Mucosa of rectum (tissue), 2 donors: ENCODE data around the gene FLII.
"Not testable (repeated sequence)": the region's sequence is repeated elsewhere in the genome, so short reads cannot be mapped to it uniquely, and the experiment has no call there.

ENCODE experiments used
- H3K27ac ChIP-seq, 2 donors: one replicate each; pipeline ENCODE4 v1.7.0; 2013; ENCODE audit warnings: inconsistent platforms in 2 of 2, low read depth in 2 of 2, low read length in 2 of 2
- H3K27me3 ChIP-seq, 2 donors: one replicate each; pipeline ENCODE4 v1.7.0; 2013; ENCODE audit warnings: low read length in 2 of 2; ENCODE audit not compliant: control insufficient read depth in 2 of 2, insufficient read depth in 2 of 2
- H3K36me3 ChIP-seq, 2 donors: one replicate each; pipeline ENCODE4 v1.7.0; 2013; ENCODE audit warnings: low read length in 2 of 2; ENCODE audit not compliant: control insufficient read depth in 2 of 2, insufficient read depth in 2 of 2
- H3K4me1 ChIP-seq, 2 donors: one replicate each; pipeline ENCODE4 v1.7.0; 2013; ENCODE audit warnings: low read length in 2 of 2, mild to moderate bottlenecking in 1 of 2; ENCODE audit not compliant: control insufficient read depth in 2 of 2, insufficient read depth in 2 of 2
- H3K4me3 ChIP-seq, 2 donors: one replicate each; pipeline ENCODE4 v1.7.0; 2013; ENCODE audit warnings: low read length in 2 of 2
- H3K9ac ChIP-seq, 2 donors: one replicate each; pipeline ENCODE4 v1.7.0; 2013; ENCODE audit warnings: low read length in 2 of 2, low read depth in 1 of 2, mild to moderate bottlenecking in 1 of 2
- H3K9me3 ChIP-seq, 2 donors: one replicate each; pipeline ENCODE4 v1.7.0; 2013; ENCODE audit warnings: low read length in 2 of 2; ENCODE audit not compliant: control insufficient read depth in 2 of 2
- donor health status: healthy.
- donor health status: Normal muscosa, but diverticular disease.

The FLII gene

GRCh38 chr17:18224053-18224386, 34.5 kb downstream of the FLII start:
- H3K27ac ChIP-seq: no peak overlapping the region
- H3K9me3 ChIP-seq: no peaks in the 10 kb centered on the region
- no peaks in the 10 kb centered on the region for H3K27me3 ChIP-seq
- H3K4me3 ChIP-seq: no peak overlapping the region
- H3K36me3 ChIP-seq: no peaks in the 10 kb centered on the region
- peaks cover 4 to 8% of the 10 kb centered on the region in 2 donors for H3K4me1 ChIP-seq
- H3K9ac ChIP-seq: no peak overlapping the region

GRCh38 chr17:18218756-18219415, 39.7 kb downstream of the FLII start:
- Histone ChIP-seq H3K4me1 (peaks cover 2 to 4% of the 10 kb centered on the region in 2 donors), H3K4me3 (no peak overlapping the region), H3K36me3 (no peaks in the 10 kb centered on the region), H3K27ac (no peak overlapping the region), H3K9ac (no peak overlapping the region), H3K9me3 (no peaks in the 10 kb centered on the region), H3K27me3 (no peaks in the 10 kb centered on the region)

- Histone ChIP-seq H3K36me3 (peaks cover 0 to 2% of the 10 kb centered on the region in 2 donors), H3K4me1 (peaks cover 2 to 4% of the 10 kb centered on the region in 2 donors), H3K9me3 (no peaks in the 10 kb centered on the region), H3K9ac (no peak overlapping the region), H3K27ac (no peak overlapping the region), H3K27me3 (no peaks in the 10 kb centered on the region), H3K4me3 (no peak overlapping the region)
Observed at GRCh38 chr17:18217412-18218015, 41.0 kb downstream of the FLII start.

GRCh38 chr17:18216906-18217305, 41.6 kb downstream of the FLII start:
- H3K4me1 ChIP-seq, H3K9ac ChIP-seq, H3K27me3 ChIP-seq, H3K36me3 ChIP-seq, H3K4me3 ChIP-seq, H3K27ac ChIP-seq, H3K9me3 ChIP-seq: not testable (repeated sequence)

- H3K4me3 ChIP-seq: no peak overlapping the region
- no peaks in the 10 kb centered on the region for H3K9me3 ChIP-seq
- no peak overlapping the region for H3K27ac ChIP-seq
- peaks cover 2% of the 10 kb centered on the region in 2 donors for H3K4me1 ChIP-seq
- no peak overlapping the region for H3K9ac ChIP-seq
- H3K27me3 ChIP-seq: no peaks in the 10 kb centered on the region
- H3K36me3 ChIP-seq: peaks cover 12 to 24% of the 10 kb centered on the region in 2 donors
Observed at GRCh38 chr17:18213666-18214270, 44.8 kb downstream of the FLII start.

- Histone ChIP-seq H3K4me3 (no peak overlapping the region), H3K9me3 (no peaks in the 10 kb centered on the region), H3K36me3 (peaks cover 47 to 70% of the 10 kb centered on the region in 2 donors), H3K27ac (no peak overlapping the region), H3K4me1 (no peaks in the 10 kb centered on the region), H3K9ac (no peak overlapping the region), H3K27me3 (no peaks in the 10 kb centered on the region)
Observed at GRCh38 chr17:18208092-18208491, 50.4 kb downstream of the FLII start.

- no peaks in the 10 kb centered on the region for H3K9me3 ChIP-seq
- no peak overlapping the region for H3K9ac ChIP-seq
- H3K27me3 ChIP-seq: no peaks in the 10 kb centered on the region
- H3K4me3 ChIP-seq: no peak overlapping the region
- no peaks in the 10 kb centered on the region for H3K4me1 ChIP-seq
- H3K27ac ChIP-seq: no peak overlapping the region
- peaks cover 50 to 68% of the 10 kb centered on the region in 2 donors for H3K36me3 ChIP-seq
Observed at GRCh38 chr17:18206962-18207361, 51.6 kb downstream of the FLII start.

GRCh38 chr17:18205861-18206260, 52.7 kb downstream of the FLII start:
- Histone ChIP-seq H3K4me1 (no peaks in the 10 kb centered on the region), H3K27me3 (no peaks in the 10 kb centered on the region), H3K27ac (no peak overlapping the region), H3K9me3 (no peaks in the 10 kb centered on the region), H3K36me3 (peaks cover 50 to 66% of the 10 kb centered on the region in 2 donors), H3K4me3 (no peak overlapping the region), H3K9ac (no peak overlapping the region)

- H3K27ac ChIP-seq: no peak overlapping the region
- no peak overlapping the region for H3K9ac ChIP-seq
- H3K27me3 ChIP-seq: no peaks in the 10 kb centered on the region
- no peaks in the 10 kb centered on the region for H3K9me3 ChIP-seq
- H3K4me3 ChIP-seq: no peak overlapping the region
- H3K36me3 ChIP-seq: peaks cover 39 to 61% of the 10 kb centered on the region in 2 donors
- H3K4me1 ChIP-seq: no peaks in the 10 kb centered on the region
Observed at GRCh38 chr17:18203308-18203707, 55.2 kb downstream of the FLII start.

- Histone ChIP-seq H3K9ac (no peak overlapping the region), H3K9me3 (no peaks in the 10 kb centered on the region), H3K27ac (no peak overlapping the region), H3K4me3 (no peak overlapping the region), H3K4me1 (no peaks in the 10 kb centered on the region), H3K27me3 (no peaks in the 10 kb centered on the region), H3K36me3 (peaks cover 43 to 62% of the 10 kb centered on the region in 2 donors)
Observed at GRCh38 chr17:18201108-18201507, 57.4 kb downstream of the FLII start.
